Upper lobe of left lung (tissue), 6 donors: ENCODE results near the gene PASD1. TPM values are rescaled to one million over a fixed set of nuclear protein-coding genes. Genes with fewer than 3 reads are reported as not detected.
A peak's percentile ranks its signal among the peaks of the same experiment; 100 is the strongest.

ENCODE experiments used
- ATAC-seq, 2 donors: fragments of 200-7000 bp; cut with Tn5 transposase; one replicate each; pipeline ENCODE4 v1.9.1; 2022; ENCODE audit warnings: mild to moderate bottlenecking in 2 of 2, moderate library complexity in 2 of 2; ENCODE audit not compliant: low FRiP score in 2 of 2
- DNase-seq, 2 donors: peaks; one replicate each; pipeline ENCODE4 v3.0.0-alpha.2; 2019 to 2020
- H3K27ac ChIP-seq, 4 donors: fragments of 200-600 bp; sonication (generic); one replicate each; pipeline ENCODE4 v1.5.1; 2016 to 2019
- H3K27me3 ChIP-seq, 4 donors: fragments of 200-600 bp; sonication (generic); one replicate each; pipeline ENCODE4 v1.5.1; 2017 to 2019
- H3K36me3 ChIP-seq, 4 donors: fragments of 200-600 bp; sonication (generic); one replicate each; pipeline ENCODE4 v1.5.1; 2016 to 2019
- H3K4me1 ChIP-seq, 4 donors: fragments of 200-600 bp; sonication (generic); one replicate each; pipeline ENCODE4 v1.5.1; 2018 to 2019
- H3K4me3 ChIP-seq, 4 donors: fragments of 200-600 bp; sonication (generic); one replicate each; pipeline ENCODE4 v1.5.1; 2017 to 2019; ENCODE audit warnings: mild to moderate bottlenecking in 2 of 4, moderate library complexity in 1 of 4
- H3K9me3 ChIP-seq, 4 donors: fragments of 200-600 bp; sonication (generic); one replicate each; pipeline ENCODE4 v1.5.1; 2018 to 2019
- EP300 ChIP-seq, 4 donors: sonication (generic); formaldehyde crosslinking; IDR thresholded peaks; one replicate each; pipeline ENCODE4 v1.5.1; 2017; ENCODE audit warnings: antibody characterized with exemption in 4 of 4, control low read depth in 2 of 4
- POLR2A ChIP-seq, 4 donors: fragments of 450-650 bp; IDR thresholded peaks; one replicate each; pipeline ENCODE4 v1.5.1; 2016 to 2017; ENCODE audit warnings: antibody characterized with exemption in 4 of 4, mild to moderate bottlenecking in 2 of 4
- POLR2AphosphoS5 ChIP-seq, 2 donors: sonication (generic); formaldehyde crosslinking; IDR thresholded peaks; one replicate each; pipeline ENCODE4 v1.5.1; 2017; ENCODE audit warnings: antibody characterized with exemption in 2 of 2
- WGBS, 2 donors: methylation state at CpG; one replicate each; pipeline ENCODE4 v1.1.5; 2017 to 2018; 5-methylcytosine and 5-hydroxymethylcytosine counted together
- total RNA-seq, 6 donors: library from RNA; depleted of rRNA in 4 of 6; stranded (reverse); fragments of >200 nt in 4 of 6; gene quantifications; one replicate each; pipeline versions ENCODE4 v1.1.0 to v1.2.1, GENCODE V29; 2016 to 2021
- TF ChIP-seq, protein P1 (sequence below), 6 experiments: fragments of 450-650 bp in 4 of 6; fragments of 200-600 bp in 2 of 6; sonication (generic) in 2 of 6; IDR thresholded peaks; one replicate each; pipeline ENCODE4 v1.5.1; 2016 to 2019; ENCODE audit warnings: antibody characterized with exemption in 6 of 6
- donor health status: DM: no; HTN: no; CAD: no; lungs with moderate emphysema.
- donor health status: DM: no; HTN: yes; CAD: no; lungs with severe emphysema.

PASD1 gene
- total RNA-seq, 6 donors from 2014 or later: not detected

DNA sequence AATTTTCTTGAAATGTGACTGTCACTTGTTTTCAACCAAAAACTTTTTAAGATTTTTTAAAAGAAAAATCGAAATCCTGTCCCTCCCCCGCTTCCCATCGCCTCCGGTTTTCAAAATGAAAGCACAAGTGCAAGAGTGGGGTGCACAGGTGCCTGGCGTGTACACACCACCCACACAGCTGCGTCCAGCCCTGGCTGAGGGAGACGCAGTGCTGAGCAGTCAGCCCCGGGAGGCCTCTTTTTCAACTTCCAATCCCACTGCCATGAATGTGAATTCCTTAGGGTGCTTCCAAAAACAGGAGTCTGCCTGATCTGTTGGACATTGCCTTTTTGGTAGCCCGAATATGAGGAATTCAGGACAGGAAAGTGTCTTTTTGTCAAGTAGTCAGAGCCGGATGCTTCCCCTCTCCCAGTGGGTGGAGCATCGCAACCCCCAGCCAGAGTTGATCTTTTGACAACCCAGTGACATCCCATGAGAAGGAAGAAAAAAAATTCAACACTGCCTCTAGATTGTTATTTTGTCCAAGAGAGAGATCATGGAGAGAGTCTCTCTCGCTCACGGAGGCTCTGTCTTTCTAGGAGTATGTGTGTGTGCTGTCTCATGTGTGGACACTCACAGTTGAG, 140.7 kb downstream of the PASD1 start:
- DNase-seq (peak in 1 of 2 donors; percentile 10), ATAC-seq (no peak)
- H3K9me3 ChIP-seq: no peaks in the 10 kb centered on the region
- H3K27me3 ChIP-seq: no peaks in the 10 kb centered on the region
- 44 to 63% methylated on average over 11 to 13 of the region's 13 CpGs for WGBS, 2 donors
- no peak overlapping the region for H3K27ac ChIP-seq
- H3K4me1 ChIP-seq: no peaks in the 10 kb centered on the region
- no peaks in the 10 kb centered on the region for H3K36me3 ChIP-seq
- H3K4me3 ChIP-seq: peak overlapping the region in 1 of 4 donors; percentile 18
- TF ChIP-seq POLR2AphosphoS5 (IDR thresholded peaks at IDR 0.05) (no peak), EP300 (IDR thresholded peaks at IDR 0.05) (no peak), POLR2A (IDR thresholded peaks at IDR 0.05) (no peak)
- TF ChIP-seq, protein P1, sequence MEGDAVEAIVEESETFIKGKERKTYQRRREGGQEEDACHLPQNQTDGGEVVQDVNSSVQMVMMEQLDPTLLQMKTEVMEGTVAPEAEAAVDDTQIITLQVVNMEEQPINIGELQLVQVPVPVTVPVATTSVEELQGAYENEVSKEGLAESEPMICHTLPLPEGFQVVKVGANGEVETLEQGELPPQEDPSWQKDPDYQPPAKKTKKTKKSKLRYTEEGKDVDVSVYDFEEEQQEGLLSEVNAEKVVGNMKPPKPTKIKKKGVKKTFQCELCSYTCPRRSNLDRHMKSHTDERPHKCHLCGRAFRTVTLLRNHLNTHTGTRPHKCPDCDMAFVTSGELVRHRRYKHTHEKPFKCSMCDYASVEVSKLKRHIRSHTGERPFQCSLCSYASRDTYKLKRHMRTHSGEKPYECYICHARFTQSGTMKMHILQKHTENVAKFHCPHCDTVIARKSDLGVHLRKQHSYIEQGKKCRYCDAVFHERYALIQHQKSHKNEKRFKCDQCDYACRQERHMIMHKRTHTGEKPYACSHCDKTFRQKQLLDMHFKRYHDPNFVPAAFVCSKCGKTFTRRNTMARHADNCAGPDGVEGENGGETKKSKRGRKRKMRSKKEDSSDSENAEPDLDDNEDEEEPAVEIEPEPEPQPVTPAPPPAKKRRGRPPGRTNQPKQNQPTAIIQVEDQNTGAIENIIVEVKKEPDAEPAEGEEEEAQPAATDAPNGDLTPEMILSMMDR (IDR thresholded peaks at IDR 0.05): no peak

DNA sequence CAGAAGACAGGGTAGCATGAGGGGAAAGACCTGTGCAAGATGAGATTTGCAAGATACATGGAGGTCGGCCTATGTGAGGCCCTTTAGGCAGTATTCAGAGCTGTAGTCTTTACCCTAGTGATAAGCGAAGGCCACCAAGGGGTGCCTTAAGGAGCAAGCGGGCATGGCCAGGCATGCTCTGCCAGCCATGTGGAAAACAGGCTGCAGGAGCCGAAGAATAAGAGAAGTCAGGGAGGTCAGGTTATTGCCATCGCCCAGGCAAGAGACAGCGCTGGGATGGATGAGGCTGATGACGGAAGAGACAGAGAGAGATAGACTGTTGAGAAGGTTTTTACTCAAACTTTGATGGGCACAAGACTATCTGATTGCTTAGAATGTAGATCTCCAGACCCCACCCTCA, 145.3 kb downstream of the PASD1 start:
- no peak for TF ChIP-seq EP300 (IDR thresholded peaks at IDR 0.05)
- no peak for TF ChIP-seq POLR2A (IDR thresholded peaks at IDR 0.05)
- TF ChIP-seq, protein P1 (IDR thresholded peaks at IDR 0.05): no peak
- no peak for TF ChIP-seq POLR2AphosphoS5 (IDR thresholded peaks at IDR 0.05)
- Histone ChIP-seq H3K36me3 (no peaks in the 10 kb centered on the region), H3K4me1 (no peaks in the 10 kb centered on the region), H3K27me3 (no peaks in the 10 kb centered on the region), H3K27ac (no peak overlapping the region), H3K4me3 (no peak overlapping the region), H3K9me3 (no peaks in the 10 kb centered on the region)
- DNase-seq (peak in 1 of 2 donors; percentile 8), ATAC-seq (no peak)
- 88 to 93% methylated on average over 7 of the region's 7 CpGs for WGBS, 2 donors

DNA sequence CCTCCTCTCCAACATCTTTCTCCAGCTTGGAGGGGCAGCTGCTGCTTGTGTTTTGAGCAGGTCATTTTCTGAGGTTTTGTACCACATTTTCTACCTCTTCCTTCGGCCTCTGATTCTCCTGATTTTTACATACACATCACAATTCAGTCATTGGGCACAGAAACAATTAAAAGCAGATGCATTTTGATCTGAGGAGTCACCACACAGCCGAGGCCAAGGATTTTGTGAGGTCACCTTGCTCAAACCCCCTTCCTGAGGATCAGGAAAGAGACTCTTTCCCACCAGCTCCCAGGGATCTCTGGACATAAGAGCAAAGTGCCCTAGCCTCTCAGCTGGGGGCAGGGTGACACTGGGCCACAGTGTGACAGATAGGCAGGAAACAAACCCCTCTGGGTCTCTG, 147.0 kb downstream of the PASD1 start:
- Histone ChIP-seq H3K27ac (no peak overlapping the region), H3K4me1 (no peaks in the 10 kb centered on the region), H3K9me3 (no peaks in the 10 kb centered on the region), H3K4me3 (no peak overlapping the region), H3K36me3 (no peaks in the 10 kb centered on the region), H3K27me3 (no peaks in the 10 kb centered on the region)
- DNase-seq (no peak), ATAC-seq (no peak)
- TF ChIP-seq, protein P1 (IDR thresholded peaks at IDR 0.05): no peak
- no peak for TF ChIP-seq POLR2A (IDR thresholded peaks at IDR 0.05)
- TF ChIP-seq POLR2AphosphoS5 (IDR thresholded peaks at IDR 0.05): no peak
- TF ChIP-seq EP300 (IDR thresholded peaks at IDR 0.05): no peak
- WGBS, 2 donors: 61 to 64% methylated on average over 2 of the region's 2 CpGs

DNA sequence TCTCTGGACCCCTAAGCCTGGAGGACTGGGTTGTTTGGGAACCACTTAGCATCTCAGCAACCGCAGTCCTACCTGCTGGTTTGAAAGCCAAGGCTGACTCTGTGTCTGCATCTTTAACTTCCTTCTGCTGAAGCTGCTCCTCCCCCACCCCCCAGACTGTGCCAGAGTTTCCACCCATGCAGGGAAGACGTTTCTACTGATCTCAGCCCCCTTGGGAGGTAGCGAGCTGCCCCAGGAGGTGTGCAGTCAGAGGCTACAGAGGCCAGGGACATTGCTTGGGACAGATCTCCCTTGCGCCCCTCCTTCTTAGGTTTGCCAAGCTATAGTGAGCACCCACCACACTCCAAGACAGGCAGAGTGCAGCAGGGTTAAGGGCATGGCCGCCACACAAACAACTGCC, 147.7 kb downstream of the PASD1 start:
- no peak for TF ChIP-seq EP300 (IDR thresholded peaks at IDR 0.05)
- TF ChIP-seq, protein P1 (IDR thresholded peaks at IDR 0.05): no peak
- TF ChIP-seq POLR2A (IDR thresholded peaks at IDR 0.05): no peak
- TF ChIP-seq POLR2AphosphoS5 (IDR thresholded peaks at IDR 0.05): no peak
- Histone ChIP-seq H3K36me3 (no peaks in the 10 kb centered on the region), H3K9me3 (no peaks in the 10 kb centered on the region)

DNA sequence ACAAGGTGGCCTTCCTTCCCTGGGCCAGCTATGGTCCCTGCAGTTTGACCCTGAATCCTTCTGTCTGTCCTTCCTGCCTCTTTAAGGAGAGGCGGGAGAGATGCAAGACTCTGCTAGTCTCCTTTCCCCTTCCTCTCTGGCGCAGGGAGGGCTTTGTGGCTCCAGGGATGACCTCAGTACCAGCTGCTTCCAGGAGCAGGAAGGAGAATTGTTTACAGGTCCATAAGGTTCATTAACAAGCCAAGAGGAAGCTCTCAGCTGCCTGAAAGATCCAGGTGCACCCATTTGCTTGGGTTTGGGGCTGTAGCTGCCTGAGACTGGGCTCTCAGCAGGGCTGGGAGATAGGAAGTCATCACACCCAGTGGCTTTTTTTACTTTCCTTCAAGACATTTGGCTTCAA, 148.3 kb downstream of the PASD1 start:
- H3K27me3 ChIP-seq: no peaks in the 10 kb centered on the region
- whole genome bisulfite sequencing, 2 donors: 30 to 60% methylated on average over 1 to 2 of the region's 2 CpGs
- no peaks in the 10 kb centered on the region for H3K9me3 ChIP-seq
- ATAC-seq (peak in 1 of 2 donors; percentile 54), DNase-seq (no peak)
- TF ChIP-seq, protein P1 (IDR thresholded peaks at IDR 0.05): no peak
- TF ChIP-seq EP300 (IDR thresholded peaks at IDR 0.05) (no peak), POLR2AphosphoS5 (IDR thresholded peaks at IDR 0.05) (no peak), POLR2A (IDR thresholded peaks at IDR 0.05) (no peak)
- H3K4me3 ChIP-seq: no peak overlapping the region
- H3K36me3 ChIP-seq: no peaks in the 10 kb centered on the region
- H3K4me1 ChIP-seq: no peaks in the 10 kb centered on the region
- no peak overlapping the region for H3K27ac ChIP-seq

More for the DNA sequence above, 147.7 kb downstream of the PASD1 start:
- 44% methylated on average over 4 of the region's 5 CpGs; no CpG with 5 or more reads in 1 of the 2 donors for WGBS, 2 donors
- ATAC-seq: no peak
- no peak for DNase-seq
- Histone ChIP-seq H3K27ac (no peak overlapping the region), H3K4me1 (no peaks in the 10 kb centered on the region), H3K4me3 (no peak overlapping the region), H3K27me3 (no peaks in the 10 kb centered on the region)
